ENCODE results near the gene HIVEP3.

- no peak for TF ChIP-seq TAF1 (IDR thresholded peaks at IDR 0.05; ENCODE audit: borderline replicate concordance, insufficient read depth, low read length)
- TF ChIP-seq SIN3A (IDR thresholded peaks at IDR 0.05; ENCODE audit: borderline replicate concordance, insufficient read depth, low read length), result no peak
- TF ChIP-seq POLR2AphosphoS5 (IDR thresholded peaks at IDR 0.05; ENCODE audit: low read depth, low read length), result no peak
- no peak for TF ChIP-seq REST (IDR thresholded peaks at IDR 0.05; ENCODE audit: insufficient read depth in 1 of 2, low read depth in 2 of 2, low read length in 2 of 2)
- no peak for TF ChIP-seq FOXP2 (optimal IDR thresholded peaks at IDR 0.05; ENCODE audit: borderline replicate concordance, extremely low read depth, extremely low read length, insufficient read depth)
These were observed 39.8 kb downstream of the HIVEP3 start for GRCh38 chr1:41878911-41879310.
